Effector CD8-positive, alpha-beta T cell (primary cell): ENCODE measurements around the gene CAMTA1.
"Not testable (repeated sequence)": the region's sequence is repeated elsewhere in the genome, so short reads cannot be mapped to it uniquely, and the experiment has no call there.

Experiments
- DNase-seq: peaks from one replicate; lab custom pipeline; 2025; lab: John Stamatoyannopoulos, UW

CAMTA1 gene

DNA sequence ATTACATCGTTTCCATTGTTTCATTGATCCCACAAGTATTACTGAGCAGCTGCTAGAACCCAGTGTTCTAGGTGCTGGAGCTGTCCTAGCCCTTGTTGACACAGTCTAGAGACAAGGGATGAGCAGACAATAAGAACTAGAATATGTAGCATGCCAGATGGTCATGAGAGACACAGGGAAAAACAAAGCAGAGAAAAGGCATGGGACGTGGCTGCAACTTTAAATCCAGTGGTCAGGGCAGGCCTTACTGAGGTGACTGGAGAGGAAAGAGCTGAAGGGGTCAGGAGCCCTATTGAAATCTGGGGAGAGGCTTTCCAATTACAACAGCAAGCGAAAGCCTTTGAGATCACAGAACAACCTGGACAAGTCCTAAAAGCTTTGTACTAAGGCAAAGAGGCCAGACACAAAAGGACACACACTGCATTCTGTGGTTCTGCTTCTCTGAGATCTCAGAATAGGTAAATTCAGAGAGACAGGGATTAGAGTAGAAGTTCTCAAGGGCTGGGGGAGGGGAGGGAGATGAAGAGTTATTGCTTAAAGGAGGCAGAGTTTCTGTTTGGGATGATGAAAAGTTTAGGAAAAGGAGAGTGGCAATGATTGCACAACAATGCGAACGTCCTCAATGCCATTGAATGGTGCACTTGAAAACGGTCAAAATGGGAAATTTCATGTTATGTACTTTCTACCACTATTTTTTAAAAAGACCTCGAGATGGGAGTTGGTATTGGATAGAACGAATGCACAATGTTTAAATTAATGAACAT lies 518.5 kb downstream of the CAMTA1 start:
- DNase-seq: no peak

GRCh38 chr1:7313081-7313546 lies 527.9 kb downstream of the CAMTA1 start:
- DNase-seq: no peak

DNA sequence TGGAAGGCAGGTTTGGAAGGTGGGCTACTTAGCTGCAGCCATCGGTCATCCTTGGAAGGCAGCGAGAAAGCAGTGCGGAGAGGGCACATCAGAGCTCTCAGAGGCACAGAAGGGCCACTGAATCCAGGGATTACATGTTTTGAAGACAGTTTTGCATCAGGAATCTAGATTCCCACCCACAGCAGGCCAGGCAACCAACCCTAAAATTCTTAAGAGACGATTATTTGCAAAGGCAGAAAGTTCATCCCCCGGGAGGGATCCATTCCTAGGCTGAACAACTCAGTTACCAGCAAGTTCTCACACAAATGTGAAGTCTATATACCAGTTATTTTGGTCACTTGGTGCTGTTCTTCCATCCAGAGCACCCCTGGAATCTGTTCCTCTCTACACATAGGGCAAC lies 528.6 kb downstream of the CAMTA1 start:
- no peak for DNase-seq

DNA sequence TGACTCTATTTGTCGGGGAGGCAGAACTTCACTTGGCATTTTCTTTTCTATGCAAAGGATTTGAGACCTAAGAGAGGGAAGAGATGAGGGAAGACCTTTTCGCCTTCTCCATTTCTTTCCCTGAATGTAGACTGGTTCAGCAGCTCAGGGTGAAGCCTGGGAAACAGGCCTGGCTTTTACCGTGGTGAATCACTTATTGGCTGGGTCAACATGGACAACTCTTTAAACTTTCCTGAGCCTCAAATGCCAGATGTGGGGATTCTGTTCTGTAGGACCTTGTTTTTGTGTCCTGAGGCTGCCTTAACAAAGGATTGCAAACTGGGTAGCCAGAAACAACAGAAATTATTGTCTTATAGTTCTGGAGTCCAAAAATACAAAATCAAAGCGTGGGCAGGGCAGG lies 530.1 kb downstream of the CAMTA1 start:
- no peak for DNase-seq

GRCh38 chr1:7315946-7316345 lies 530.7 kb downstream of the CAMTA1 start:
- no peak for DNase-seq

- no peak for DNase-seq
Observed at GRCh38 chr1:7317888-7318287, 532.6 kb downstream of the CAMTA1 start.

DNA sequence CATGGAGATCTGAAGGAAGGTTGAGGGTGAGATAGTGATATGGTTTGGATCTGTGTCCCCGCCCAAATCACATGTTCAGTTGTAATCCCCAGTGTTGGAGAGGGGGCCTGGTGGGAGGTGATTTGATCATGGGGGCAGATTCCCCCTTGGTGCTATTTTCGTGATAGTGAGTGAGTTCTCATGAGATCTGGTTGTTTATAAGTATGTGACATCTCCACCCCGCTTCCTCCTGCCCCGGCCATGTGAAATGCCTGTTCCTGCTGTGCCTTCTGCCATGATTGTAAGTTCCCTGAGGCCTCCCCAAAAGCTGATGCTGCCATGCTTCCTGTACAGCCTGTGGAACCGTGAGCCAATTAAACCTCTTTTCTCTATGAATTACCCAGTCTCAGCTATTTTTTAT lies 533.9 kb downstream of the CAMTA1 start:
- no peak for DNase-seq

GRCh38 chr1:7320661-7321060 lies 535.4 kb downstream of the CAMTA1 start:
- no peak for DNase-seq

DNA sequence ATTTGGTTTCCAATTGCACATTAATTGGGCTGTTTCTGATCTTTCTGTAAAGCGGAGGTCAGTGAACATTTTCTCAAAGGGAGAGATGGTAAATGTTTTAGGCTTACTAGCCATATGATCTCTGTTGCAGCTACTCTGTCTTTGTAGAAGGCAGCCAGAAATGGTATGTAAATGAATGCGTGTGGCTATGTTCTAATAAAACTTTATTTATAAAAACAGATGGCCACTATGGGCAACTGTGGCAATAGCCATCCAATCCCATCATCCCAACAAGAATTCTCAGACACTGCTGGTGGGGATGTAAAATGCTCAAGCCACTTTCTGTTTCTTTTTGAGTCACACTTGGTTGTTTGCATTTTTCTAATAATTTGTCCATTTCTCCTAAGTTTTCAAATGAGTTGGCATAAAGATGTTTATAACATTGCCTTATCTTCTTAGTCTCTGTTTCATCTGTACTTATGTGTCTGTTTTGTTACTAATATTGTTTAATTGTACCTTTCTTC lies 537.1 kb downstream of the CAMTA1 start:
- no peak for DNase-seq

GRCh38 chr1:7322912-7323311 lies 537.7 kb downstream of the CAMTA1 start:
- no peak for DNase-seq

GRCh38 chr1:7325254-7325653 lies 540.0 kb downstream of the CAMTA1 start:
- DNase-seq: no peak

DNA sequence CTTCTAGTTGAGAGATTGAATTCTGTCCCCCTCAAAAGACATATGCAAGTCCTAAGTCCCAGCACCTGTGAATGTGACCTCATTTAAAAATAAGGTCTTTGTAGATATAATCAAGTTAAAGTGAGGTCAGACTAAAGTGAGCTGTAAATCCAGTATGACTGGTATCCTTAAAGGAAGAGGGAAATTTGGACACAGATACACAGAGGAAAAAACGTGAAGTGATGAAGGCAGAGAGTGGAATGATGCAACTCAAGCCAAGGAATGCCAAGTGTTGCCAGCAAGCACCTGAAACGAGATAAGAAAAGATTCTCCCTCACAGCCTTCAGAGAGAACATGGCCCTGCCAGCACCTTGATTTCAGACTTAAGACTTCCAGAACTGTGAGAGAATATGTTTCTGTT lies 541.1 kb downstream of the CAMTA1 start:
- DNase-seq: no peak

GRCh38 chr1:7327849-7328248 lies 542.6 kb downstream of the CAMTA1 start:
- DNase-seq: no peak

- no peak for DNase-seq
Observed at GRCh38 chr1:7329868-7330615, 544.8 kb downstream of the CAMTA1 start.

- not testable (repeated sequence) for DNase-seq
Observed at GRCh38 chr1:7330726-7331125, 545.5 kb downstream of the CAMTA1 start.

DNA sequence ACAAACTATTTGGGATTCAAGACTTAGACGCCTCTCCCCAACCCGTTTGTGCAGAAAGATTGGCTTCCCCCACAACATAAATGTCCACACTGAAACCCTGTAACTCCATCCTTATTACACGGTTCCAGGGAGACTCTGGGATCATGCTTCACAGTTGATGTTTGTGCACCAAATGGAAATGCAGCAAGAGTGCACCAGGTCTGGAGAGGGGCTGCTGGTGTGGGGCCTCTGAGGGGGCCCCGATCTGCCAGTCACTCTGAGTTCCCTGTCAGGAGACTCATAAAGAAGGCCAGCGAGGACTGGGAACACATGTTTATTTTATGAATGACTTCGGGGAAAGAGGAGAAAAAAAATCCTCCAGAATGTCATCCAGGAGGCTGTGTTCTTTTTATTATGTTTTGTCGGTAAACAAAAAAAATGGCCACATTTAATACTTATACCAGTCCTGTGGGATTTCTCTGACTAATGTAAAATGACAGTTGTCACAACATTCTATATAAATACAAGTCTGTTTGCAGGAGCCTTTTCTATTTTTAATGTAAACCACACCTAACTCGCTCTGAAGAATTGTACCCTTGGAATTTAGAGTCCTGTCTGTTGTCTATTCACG lies 546.8 kb downstream of the CAMTA1 start:
- DNase-seq: no peak

- DNase-seq: no peak
Observed at GRCh38 chr1:7333094-7333493, 547.8 kb downstream of the CAMTA1 start.

GRCh38 chr1:7333620-7334019 lies 548.4 kb downstream of the CAMTA1 start:
- no peak for DNase-seq

DNA sequence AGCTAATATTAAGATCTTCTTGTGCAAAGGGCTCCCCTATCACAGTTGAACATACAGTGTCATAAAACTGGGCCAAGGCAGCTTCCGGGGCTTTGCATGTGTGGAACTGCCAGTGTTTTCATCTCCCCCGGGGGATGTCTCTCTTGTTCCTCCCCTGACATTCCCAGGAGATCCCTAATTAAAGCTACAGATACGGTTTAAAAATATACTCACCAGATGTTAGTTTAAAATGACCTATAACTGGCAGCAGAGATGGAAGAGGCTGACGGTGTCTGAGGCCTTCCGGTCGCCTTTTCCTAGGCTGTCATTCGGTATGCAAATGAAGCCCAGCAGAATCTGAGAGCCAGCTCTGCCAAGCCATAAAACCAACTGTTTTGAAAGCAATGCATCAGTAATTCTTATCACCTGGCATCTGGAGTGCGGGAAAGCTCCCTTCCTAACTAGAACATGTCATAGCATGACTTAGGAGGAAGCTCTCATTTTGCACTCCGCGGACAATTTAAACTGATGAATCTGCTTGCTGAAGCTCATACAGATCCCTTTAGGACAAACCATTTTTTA lies 549.3 kb downstream of the CAMTA1 start:
- DNase-seq: no peak

- no peak for DNase-seq
Observed at GRCh38 chr1:7335224-7335879, 550.1 kb downstream of the CAMTA1 start.

DNA sequence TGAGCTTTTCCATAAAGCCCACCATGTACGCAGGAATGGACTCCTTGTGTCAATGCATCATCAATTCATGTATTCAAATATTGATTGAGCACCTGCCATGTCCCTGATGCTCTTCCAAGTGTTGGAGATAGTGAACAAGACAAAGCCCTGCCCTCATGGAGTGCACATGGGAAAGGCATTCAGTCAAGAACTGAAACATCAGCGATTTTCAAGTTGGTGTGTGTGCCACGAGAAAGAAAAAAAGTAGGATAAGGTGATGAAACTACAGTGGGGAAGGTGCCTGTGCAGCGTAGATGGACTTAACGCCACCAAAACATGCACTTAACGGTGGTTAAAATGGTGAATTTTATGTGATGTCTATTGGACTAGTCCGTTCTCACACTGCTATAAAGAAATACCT lies 553.2 kb downstream of the CAMTA1 start:
- no peak for DNase-seq

- DNase-seq: no peak
Observed at GRCh38 chr1:7339014-7339413, 553.8 kb downstream of the CAMTA1 start.
